Upper lobe of left lung (tissue), 6 donors: Measurements from ENCODE around the gene C10orf105. TPM values are rescaled to one million over a fixed set of nuclear protein-coding genes. Genes with fewer than 3 reads are reported as not detected.

Experiments
- ATAC-seq, 2 donors: fragments of 200-7000 bp; cut with Tn5 transposase; one replicate each; pipeline ENCODE4 v1.9.1; 2022; ENCODE audit warnings: mild to moderate bottlenecking in 2 of 2, moderate library complexity in 2 of 2; ENCODE audit not compliant: low FRiP score in 2 of 2
- DNase-seq, 2 donors: peaks; one replicate each; pipeline ENCODE4 v3.0.0-alpha.2; 2019 to 2020
- H3K27ac ChIP-seq, 4 donors: fragments of 200-600 bp; sonication (generic); one replicate each; pipeline ENCODE4 v1.5.1; 2016 to 2019
- H3K27me3 ChIP-seq, 4 donors: fragments of 200-600 bp; sonication (generic); one replicate each; pipeline ENCODE4 v1.5.1; 2017 to 2019
- H3K36me3 ChIP-seq, 4 donors: fragments of 200-600 bp; sonication (generic); one replicate each; pipeline ENCODE4 v1.5.1; 2016 to 2019
- H3K4me1 ChIP-seq, 4 donors: fragments of 200-600 bp; sonication (generic); one replicate each; pipeline ENCODE4 v1.5.1; 2018 to 2019
- H3K4me3 ChIP-seq, 4 donors: fragments of 200-600 bp; sonication (generic); one replicate each; pipeline ENCODE4 v1.5.1; 2017 to 2019; ENCODE audit warnings: mild to moderate bottlenecking in 2 of 4, moderate library complexity in 1 of 4
- H3K9me3 ChIP-seq, 4 donors: fragments of 200-600 bp; sonication (generic); one replicate each; pipeline ENCODE4 v1.5.1; 2018 to 2019
- CTCF ChIP-seq, 6 experiments: fragments of 450-650 bp in 4 of 6; fragments of 200-600 bp in 2 of 6; sonication (generic) in 2 of 6; IDR thresholded peaks; one replicate each; pipeline ENCODE4 v1.5.1; 2016 to 2019; ENCODE audit warnings: antibody characterized with exemption in 6 of 6
- EP300 ChIP-seq, 4 donors: sonication (generic); formaldehyde crosslinking; IDR thresholded peaks; one replicate each; pipeline ENCODE4 v1.5.1; 2017; ENCODE audit warnings: antibody characterized with exemption in 4 of 4, control low read depth in 2 of 4
- POLR2A ChIP-seq, 4 donors: fragments of 450-650 bp; IDR thresholded peaks; one replicate each; pipeline ENCODE4 v1.5.1; 2016 to 2017; ENCODE audit warnings: antibody characterized with exemption in 4 of 4, mild to moderate bottlenecking in 2 of 4
- POLR2AphosphoS5 ChIP-seq, 2 donors: sonication (generic); formaldehyde crosslinking; IDR thresholded peaks; one replicate each; pipeline ENCODE4 v1.5.1; 2017; ENCODE audit warnings: antibody characterized with exemption in 2 of 2
- WGBS, 2 donors: methylation state at CpG; one replicate each; pipeline ENCODE4 v1.1.5; 2017 to 2018; 5-methylcytosine and 5-hydroxymethylcytosine counted together
- total RNA-seq, 6 donors: library from RNA; depleted of rRNA in 4 of 6; stranded (reverse); fragments of >200 nt in 4 of 6; gene quantifications; one replicate each; pipeline versions ENCODE4 v1.1.0 to v1.2.1, GENCODE V29; 2016 to 2021
- donor health status: DM: no; HTN: no; CAD: no; lungs with moderate emphysema.
- donor health status: DM: no; HTN: yes; CAD: no; lungs with severe emphysema.

C10orf105 gene
- total RNA-seq, 6 donors from 2014 or later: 0.15 to 1.0 (median 0.44) TPM; not detected in 1

GRCh38 chr10:71700731-71701368 is 18.7 kb downstream of the C10orf105 start:
- Histone ChIP-seq H3K27ac (no peak overlapping the region), H3K4me3 (no peak overlapping the region), H3K36me3 (no peaks in the 10 kb centered on the region), H3K4me1 (peaks cover 11 to 18% (median 15%) of the 10 kb centered on the region in 4 donors), H3K27me3 (no peaks in the 10 kb centered on the region), H3K9me3 (no peaks in the 10 kb centered on the region)
- no peak for ATAC-seq
- WGBS, 2 donors: 81 to 96% methylated on average over 8 to 10 of the region's 11 CpGs
- TF ChIP-seq POLR2A (IDR thresholded peaks at IDR 0.05) (no peak), EP300 (IDR thresholded peaks at IDR 0.05) (no peak), POLR2AphosphoS5 (IDR thresholded peaks at IDR 0.05) (no peak), CTCF (IDR thresholded peaks at IDR 0.05) (no peak)
- DNase-seq: no peak

- H3K9me3 ChIP-seq: no peaks in the 10 kb centered on the region
- peaks cover 24 to 38% (median 32%) of the 10 kb centered on the region in 4 donors for H3K4me1 ChIP-seq
- H3K27ac ChIP-seq: no peak overlapping the region
- whole genome bisulfite sequencing, 2 donors: 68 to 71% methylated on average over 5 of the region's 5 CpGs
- ATAC-seq (no peak), DNase-seq (no peak)
- no peak overlapping the region for H3K4me3 ChIP-seq
- H3K27me3 ChIP-seq: no peaks in the 10 kb centered on the region
- no peak for TF ChIP-seq POLR2AphosphoS5 (IDR thresholded peaks at IDR 0.05)
- TF ChIP-seq POLR2A (IDR thresholded peaks at IDR 0.05): no peak
- TF ChIP-seq EP300 (IDR thresholded peaks at IDR 0.05): no peak
- no peak for TF ChIP-seq CTCF (IDR thresholded peaks at IDR 0.05)
- H3K36me3 ChIP-seq: no peaks in the 10 kb centered on the region
Measured at GRCh38 chr10:71698737-71699136, 20.8 kb downstream of the C10orf105 start.

- no peak overlapping the region for H3K27ac ChIP-seq
- H3K4me3 ChIP-seq: no peak overlapping the region
- no peak for DNase-seq
- no peaks in the 10 kb centered on the region for H3K36me3 ChIP-seq
- H3K4me1 ChIP-seq: peaks cover 26 to 42% (median 36%) of the 10 kb centered on the region in 4 donors
- ATAC-seq: no peak
- H3K9me3 ChIP-seq: no peaks in the 10 kb centered on the region
- no peaks in the 10 kb centered on the region for H3K27me3 ChIP-seq
- TF ChIP-seq EP300 (IDR thresholded peaks at IDR 0.05) (no peak), POLR2AphosphoS5 (IDR thresholded peaks at IDR 0.05) (no peak), POLR2A (IDR thresholded peaks at IDR 0.05) (no peak), CTCF (IDR thresholded peaks at IDR 0.05) (no peak)
- WGBS, 2 donors: 59 to 77% methylated on average over 7 of the region's 7 CpGs
Measured at GRCh38 chr10:71697938-71698709, 21.5 kb downstream of the C10orf105 start.

GRCh38 chr10:71696628-71697326 is 22.8 kb downstream of the C10orf105 start:
- WGBS, 2 donors: 0 to 54% methylated on average over 2 to 10 of the region's 10 CpGs

More at GRCh38 chr10:71696628-71697326, 22.8 kb downstream of the C10orf105 start:
- H3K4me3 ChIP-seq: no peak overlapping the region
- peaks cover 33 to 51% (median 43%) of the 10 kb centered on the region in 4 donors for H3K4me1 ChIP-seq
- ATAC-seq (peak; percentile 67 to 71), DNase-seq (peak in 1 of 2 donors; percentile 61)
- H3K36me3 ChIP-seq: no peaks in the 10 kb centered on the region
- no peak overlapping the region for H3K27ac ChIP-seq
- H3K27me3 ChIP-seq: no peaks in the 10 kb centered on the region
- H3K9me3 ChIP-seq: no peaks in the 10 kb centered on the region
- TF ChIP-seq EP300 (IDR thresholded peaks at IDR 0.05) (no peak), CTCF (IDR thresholded peaks at IDR 0.05) (peak; percentile 70 to 82 (median 78)), POLR2AphosphoS5 (IDR thresholded peaks at IDR 0.05) (no peak)
